ENCODE data around the gene TSKU.

DNA sequence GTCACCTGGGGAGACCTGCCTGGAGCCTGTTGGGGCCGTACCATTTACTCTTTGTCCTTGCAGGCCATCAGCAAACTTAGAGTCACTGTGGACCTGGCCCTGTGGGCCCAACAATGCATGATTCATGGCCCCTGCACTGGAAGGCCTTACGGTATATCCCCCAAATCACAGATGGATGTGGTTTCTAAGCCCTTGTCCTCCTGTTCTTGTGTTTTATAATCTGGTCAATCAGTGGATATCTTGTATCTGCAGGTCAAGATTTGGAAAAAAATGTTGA is 6.2 kb downstream of the TSKU start:
- no peak for TF ChIP-seq TARDBP (IDR thresholded peaks at IDR 0.05)
- TF ChIP-seq RBM15 (IDR thresholded peaks at IDR 0.05; ENCODE audit: insufficient read depth, low read length), result no peak
- TF ChIP-seq, protein P1, sequence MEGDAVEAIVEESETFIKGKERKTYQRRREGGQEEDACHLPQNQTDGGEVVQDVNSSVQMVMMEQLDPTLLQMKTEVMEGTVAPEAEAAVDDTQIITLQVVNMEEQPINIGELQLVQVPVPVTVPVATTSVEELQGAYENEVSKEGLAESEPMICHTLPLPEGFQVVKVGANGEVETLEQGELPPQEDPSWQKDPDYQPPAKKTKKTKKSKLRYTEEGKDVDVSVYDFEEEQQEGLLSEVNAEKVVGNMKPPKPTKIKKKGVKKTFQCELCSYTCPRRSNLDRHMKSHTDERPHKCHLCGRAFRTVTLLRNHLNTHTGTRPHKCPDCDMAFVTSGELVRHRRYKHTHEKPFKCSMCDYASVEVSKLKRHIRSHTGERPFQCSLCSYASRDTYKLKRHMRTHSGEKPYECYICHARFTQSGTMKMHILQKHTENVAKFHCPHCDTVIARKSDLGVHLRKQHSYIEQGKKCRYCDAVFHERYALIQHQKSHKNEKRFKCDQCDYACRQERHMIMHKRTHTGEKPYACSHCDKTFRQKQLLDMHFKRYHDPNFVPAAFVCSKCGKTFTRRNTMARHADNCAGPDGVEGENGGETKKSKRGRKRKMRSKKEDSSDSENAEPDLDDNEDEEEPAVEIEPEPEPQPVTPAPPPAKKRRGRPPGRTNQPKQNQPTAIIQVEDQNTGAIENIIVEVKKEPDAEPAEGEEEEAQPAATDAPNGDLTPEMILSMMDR (IDR thresholded peaks at IDR 0.05 in 2 of 3, conservative IDR thresholded peaks at IDR 0.05 in 1 of 3; ENCODE audit: insufficient read depth in 2 of 3, low read depth in 1 of 3, low read length in 3 of 3), result no peak

Measured in K562 (cell line).